Right renal cortex interstitium (tissue), 3 donors: ENCODE results near the gene PMF1. TPM values are rescaled to one million over a fixed set of nuclear protein-coding genes. Genes with fewer than 3 reads are reported as not detected.
"Not testable (repeated sequence)": the region's sequence is repeated elsewhere in the genome, so short reads cannot be mapped to it uniquely, and the experiment has no call there.

Experiments
- DNase-seq, 3 donors: peaks; one replicate each; pipeline ENCODE4 v3.0.0-alpha.2; 2013; ENCODE audit warnings: low read depth in 3 of 3, low spot score in 2 of 3
- polyA plus RNA-seq, 3 donors: library from polyadenylated mRNA; unstranded; fragments of 120-200 nt; gene quantifications; one replicate each; pipeline ENCODE4 v1.2.1, GENCODE V29; 2013; ENCODE audit not compliant: insufficient read length in 3 of 3

The PMF1 gene
- polyA plus RNA-seq, 3 donors = 77.2 to 85.1 (median 81.0) TPM

DNA sequence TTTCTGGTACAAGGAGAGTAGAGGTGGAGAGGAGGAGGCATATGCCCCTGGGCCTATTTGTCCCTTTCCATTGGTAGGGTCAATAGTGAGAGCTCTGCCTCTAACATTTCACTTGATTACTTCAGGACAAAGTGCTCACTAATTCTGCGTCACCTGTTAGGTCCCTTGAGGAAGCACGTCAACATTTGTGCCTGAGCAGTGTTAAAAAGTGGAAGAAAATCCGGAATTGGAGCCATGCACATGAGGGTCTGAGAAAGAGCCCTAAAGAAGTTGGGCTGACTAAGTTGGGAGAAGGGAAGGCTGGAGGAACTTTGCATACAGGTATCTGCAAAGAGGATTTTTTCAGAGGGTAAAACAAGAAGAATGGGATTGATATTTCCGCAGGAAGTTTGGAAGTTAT lies 17.0 kb upstream of the PMF1 start:
- DNase-seq = no peak

- DNase-seq = no peak
These were observed 16.4 kb upstream of the PMF1 start for GRCh38 chr1:156196445-156196844.

DNA sequence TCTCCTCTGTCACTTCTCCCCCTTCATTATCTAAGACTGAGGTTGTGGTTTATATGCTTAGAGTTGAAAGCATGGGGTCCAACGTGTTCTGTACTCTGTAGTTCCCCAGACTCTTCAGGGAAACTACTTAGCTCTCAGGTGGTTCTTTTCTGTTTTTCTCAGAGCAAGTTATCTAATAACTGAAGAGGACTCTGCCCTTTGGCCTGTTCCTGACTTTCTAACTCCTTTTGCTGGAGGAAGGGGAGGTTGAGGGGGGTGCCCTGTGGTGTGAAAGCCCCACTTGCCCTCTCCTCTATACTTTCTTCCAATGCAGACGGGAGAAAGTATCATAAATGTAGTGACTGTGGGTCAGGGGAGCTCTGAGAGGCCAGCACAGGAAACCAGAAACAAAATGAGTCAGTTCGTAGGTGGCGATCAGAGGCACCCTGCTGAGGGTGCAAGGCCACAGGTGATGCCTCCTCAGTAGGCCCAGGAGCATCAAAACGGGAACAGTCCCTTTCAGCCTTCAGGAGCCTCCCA lies 13.9 kb upstream of the PMF1 start:
- no peak for DNase-seq

DNA sequence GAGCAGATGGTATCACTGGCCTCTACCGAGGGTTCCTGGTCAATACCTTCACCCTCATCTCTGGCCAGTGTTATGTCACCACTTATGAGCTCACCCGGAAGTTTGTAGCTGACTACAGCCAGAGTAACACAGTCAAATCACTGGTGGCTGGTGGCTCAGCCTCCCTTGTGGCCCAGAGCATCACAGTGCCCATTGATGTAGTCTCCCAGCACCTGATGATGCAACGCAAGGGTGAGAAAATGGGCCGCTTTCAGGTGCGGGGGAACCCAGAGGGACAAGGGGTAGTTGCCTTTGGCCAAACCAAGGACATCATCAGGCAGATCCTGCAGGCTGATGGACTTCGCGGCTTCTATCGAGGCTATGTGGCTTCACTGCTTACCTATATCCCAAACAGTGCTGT lies 12.8 kb upstream of the PMF1 start:
- DNase-seq = no peak

- no peak for DNase-seq
These were observed 9.5 kb upstream of the PMF1 start for GRCh38 chr1:156203331-156203730.

DNA sequence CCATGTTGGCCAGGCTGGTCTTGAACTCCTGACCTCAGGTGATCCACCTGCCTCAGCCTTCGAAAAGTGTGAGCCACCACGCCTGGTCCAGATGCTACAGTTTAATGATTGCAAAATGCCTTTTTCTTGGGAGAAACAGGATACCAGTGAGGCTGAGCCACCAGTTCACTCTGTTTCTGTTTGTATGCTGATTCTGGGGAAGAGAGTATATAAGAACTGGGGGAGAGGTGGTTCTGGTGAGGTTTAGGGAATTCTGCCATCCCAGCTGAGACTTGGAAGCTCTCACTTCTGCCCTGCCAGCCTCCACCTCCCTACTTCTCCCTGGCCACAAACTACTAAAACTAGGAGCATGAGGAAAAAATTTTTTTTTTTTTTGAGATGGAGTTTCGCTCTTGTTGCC lies 8.1 kb upstream of the PMF1 start:
- no peak for DNase-seq

DNA sequence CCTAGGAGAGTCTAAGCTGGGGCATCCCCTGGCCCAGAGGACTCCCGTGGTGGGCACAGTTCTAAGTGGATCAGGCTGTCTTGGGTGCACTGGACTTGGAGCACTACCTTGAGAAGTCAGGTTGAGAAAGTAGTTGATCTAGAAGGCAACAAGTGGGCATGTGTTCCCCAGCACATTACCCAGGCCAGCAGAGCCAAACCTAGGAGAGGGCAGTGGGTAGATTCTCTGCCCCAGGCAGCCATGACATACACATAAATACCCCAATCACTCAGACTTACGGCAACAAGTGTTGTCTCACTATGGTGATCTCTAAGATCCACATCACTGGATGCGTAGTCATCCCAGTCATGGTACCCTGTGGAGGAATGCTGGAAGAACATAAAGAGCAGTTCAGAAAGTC lies 1.6 kb upstream of the PMF1 start:
- DNase-seq = no peak

GRCh38 chr1:156212130-156212529 lies 677 bp upstream of the PMF1 start:
- DNase-seq = no peak

DNA sequence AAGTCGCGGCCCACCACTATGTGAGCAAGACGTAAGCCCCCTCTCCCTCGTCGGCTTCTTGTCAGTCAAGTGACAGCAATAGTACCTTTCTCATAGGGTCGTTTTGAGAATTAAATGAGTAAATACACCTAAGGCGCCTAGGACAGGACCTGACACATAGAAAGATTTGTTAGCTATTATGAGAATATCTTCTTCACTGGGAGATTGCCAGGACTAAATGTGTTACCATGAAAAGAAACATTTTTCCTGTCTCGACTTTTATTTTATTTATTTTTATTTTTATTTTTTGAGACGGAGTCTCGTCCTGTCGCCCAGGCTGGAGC lies 798 bp downstream of the PMF1 start:
- DNase-seq = no peak

- no peak for DNase-seq
These were observed 1.4 kb downstream of the PMF1 start for GRCh38 chr1:156214024-156214748.

DNA sequence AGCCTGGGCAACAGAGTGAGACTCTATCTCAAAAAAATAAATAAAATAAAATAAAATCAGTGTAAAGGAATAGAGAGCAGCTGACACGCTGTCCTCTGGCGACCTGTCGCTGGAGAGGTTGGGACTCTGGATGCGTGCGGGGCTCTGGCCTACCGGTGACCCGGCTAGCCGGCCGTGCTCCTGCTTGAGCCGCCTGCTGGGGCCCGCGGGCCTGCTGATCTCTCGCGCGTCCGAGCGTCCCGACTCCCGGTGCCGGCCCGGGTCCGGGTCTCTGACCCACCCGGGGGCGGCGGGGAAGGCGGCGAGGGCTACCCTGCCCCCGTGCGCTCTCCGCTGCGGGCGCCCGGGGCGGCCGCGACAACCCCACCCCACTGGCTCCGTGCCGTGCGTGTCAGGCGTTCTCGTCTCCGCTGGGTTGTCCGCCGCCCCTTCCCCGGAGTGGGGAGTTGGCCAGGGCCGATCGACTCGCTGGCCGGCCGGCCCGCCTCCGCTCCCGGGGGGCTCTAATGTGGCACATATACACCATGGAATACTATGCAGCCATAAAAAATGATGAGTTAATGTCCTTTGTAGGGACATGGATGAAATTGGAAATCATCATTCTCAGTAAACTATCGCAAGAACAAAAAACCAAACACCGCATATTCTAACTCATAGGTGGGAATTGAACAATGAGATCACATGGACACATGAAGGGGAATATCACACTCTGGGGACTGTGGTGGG lies 3.7 kb downstream of the PMF1 start:
- not testable (repeated sequence) for DNase-seq

- no peak for DNase-seq
These were observed 5.1 kb downstream of the PMF1 start for GRCh38 chr1:156217871-156218270.

DNA sequence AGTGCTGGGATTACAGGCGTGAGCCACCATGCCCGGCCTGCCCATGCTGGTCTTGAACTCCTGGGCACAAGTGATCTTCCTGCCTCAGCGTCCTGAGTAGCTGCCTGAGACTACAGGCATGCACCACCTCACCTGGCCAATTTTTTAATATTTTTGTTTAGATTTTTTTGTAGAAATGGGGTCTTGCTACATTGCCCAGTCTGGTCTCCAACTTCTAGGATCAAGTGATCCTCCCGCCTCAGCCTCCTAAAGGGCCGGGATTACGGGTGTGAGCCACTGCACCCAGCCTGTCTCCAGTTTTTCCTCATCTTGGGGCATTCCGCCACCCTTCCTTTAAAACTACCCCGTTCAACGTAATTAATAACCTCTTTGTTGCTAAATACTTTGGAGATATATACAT lies 7.4 kb downstream of the PMF1 start:
- DNase-seq = no peak

- no peak for DNase-seq
These were observed 9.3 kb downstream of the PMF1 start for GRCh38 chr1:156221986-156222692.

DNA sequence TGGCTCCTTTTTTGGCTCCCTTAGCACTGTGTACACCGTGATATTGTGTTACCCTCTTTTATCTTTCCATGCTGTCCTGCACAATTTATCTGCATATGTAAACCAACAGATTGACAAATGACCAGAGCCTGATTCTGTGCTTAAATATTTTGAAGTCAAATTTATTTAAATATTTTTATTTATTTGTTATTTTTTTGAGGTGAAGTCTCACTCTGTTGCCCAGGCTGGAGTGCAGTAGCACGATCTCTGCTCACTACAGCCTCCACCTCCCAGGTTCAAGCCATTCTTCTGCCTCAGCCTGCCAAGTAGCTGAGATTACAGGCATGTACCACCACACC lies 12.8 kb downstream of the PMF1 start:
- DNase-seq = no peak

DNA sequence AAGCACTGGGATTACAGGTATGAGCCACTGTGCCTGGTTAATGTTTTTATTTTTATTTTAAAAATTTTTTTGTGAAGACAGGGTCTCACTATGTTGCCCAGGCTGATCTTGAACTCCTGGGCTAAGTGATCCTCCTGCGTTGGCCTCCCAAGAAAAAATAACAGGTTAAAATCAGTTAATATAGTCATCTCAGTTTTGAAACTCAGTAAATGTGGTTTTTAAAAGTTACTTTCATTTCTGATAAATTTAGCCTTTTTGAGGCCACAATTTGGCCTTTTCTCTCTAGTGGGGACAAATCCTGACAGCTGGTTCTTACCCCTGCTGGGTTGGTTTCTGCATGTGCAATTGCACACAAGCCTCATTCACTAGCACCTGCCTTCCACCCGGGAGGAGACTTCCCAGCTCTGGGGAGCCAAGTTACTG lies 13.3 kb downstream of the PMF1 start:
- no peak for DNase-seq

- no peak for DNase-seq
These were observed 14.0 kb downstream of the PMF1 start for GRCh38 chr1:156226782-156227181.

DNA sequence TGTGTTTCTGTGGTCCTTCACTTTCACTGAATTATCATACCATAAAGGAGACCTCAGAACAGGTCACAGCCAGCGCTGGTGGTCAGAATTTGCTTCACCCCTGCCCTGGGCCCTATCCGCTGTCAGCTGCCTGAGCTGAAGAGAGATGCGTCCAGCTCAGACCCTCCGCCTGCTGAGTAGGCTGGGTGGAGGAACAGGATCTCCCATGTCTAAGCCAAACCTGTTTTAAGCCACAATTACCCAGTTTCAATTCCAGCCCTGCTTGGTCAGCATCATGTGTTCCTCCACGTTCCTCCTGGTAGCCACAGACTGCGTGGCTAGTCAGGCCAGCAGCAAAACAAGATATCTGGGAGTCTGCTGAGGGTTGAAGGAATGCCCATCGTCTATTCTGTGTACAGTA lies 15.7 kb downstream of the PMF1 start:
- DNase-seq = no peak

- no peak for DNase-seq
These were observed 17.1 kb downstream of the PMF1 start for GRCh38 chr1:156229809-156230472.

DNA sequence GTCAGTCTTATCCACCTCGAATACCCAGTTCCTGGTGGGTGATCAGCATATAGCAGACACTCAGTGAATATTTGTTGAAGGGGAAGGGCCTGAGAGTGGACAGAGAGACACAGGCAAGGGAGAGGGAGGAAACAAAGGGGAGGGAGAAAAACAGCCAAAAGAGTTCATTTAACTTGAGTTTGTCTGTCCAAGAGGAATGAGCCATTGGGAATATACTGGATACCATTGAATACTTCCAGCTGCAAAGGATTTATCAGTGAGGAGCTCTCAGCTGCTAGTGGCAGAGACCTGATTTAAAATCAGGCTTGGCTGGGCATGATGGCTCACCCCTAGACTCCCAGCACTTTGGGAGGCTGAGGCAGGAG lies 17.6 kb downstream of the PMF1 start:
- DNase-seq = no peak

- DNase-seq = no peak
These were observed 19.5 kb downstream of the PMF1 start for GRCh38 chr1:156232201-156232894.
